HG02588 (cell line): ENCODE data around the gene CRAT.
A peak's percentile ranks its signal among the peaks of the same experiment; 100 is the strongest.

Source experiments
- ATAC-seq: cut with Tn5 transposase; IDR thresholded peaks from one replicate; pipeline ENCODE4 v1.9.1; 2021; ENCODE audit warnings: mild to moderate bottlenecking, moderate library complexity; ENCODE audit not compliant: unreplicated experiment

Gene CRAT

DNA sequence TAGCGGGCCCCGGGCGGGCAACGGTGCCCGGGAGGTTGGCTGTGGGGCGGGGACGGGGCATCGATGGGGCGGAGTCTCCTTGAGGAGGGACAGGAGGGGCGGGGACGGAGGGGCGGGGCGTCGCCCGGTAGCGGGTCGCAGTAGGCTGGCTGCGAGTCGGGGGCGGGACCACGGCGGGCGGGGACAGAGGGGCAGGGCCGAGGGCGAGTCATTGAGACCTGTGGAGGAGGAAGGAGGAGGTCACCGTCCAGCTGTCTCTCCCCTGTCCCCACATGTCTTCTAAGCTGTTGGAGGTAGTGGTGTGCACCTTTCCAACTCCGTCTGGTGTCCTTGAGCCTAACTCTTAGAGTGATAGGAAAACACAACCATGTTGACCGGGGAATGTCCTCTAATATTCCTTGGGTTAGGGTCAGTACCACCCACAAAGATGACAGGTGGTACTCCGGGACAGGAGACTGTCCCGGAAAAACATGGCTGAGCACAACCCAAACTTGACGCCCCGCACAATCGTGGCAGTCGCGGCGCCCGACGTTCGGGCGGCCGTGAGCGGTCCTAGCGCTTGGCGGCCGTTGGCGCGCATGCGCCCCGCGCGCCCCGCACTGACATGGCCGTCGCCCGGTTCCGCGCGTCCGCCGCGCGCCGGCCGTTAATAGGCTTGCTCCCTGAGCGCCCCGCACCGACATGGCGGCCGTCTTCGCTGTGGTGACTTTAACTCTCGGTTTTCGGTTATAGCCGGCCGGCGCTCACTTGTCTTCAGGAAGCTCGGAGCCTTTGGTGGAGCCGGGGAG, at the start of gene CRAT, which contains the start of gene PTPA:
Gene CRAT (minus strand): TSS at position 54 of the 788 bp plus-strand sequence. CDS start 284 bp downstream, outside the sequence.
Gene PTPA (plus strand): TSS at position 676 of the 788 bp plus-strand sequence. CDS start 186 bp downstream, outside the sequence.
- ATAC-seq: peak; percentile 76

GRCh38 chr9:129156163-129156562, 45.6 kb upstream of the CRAT start:
- no peak for ATAC-seq

- no peak for ATAC-seq
Observed at GRCh38 chr9:129154866-129155477, 44.4 kb upstream of the CRAT start.

DNA sequence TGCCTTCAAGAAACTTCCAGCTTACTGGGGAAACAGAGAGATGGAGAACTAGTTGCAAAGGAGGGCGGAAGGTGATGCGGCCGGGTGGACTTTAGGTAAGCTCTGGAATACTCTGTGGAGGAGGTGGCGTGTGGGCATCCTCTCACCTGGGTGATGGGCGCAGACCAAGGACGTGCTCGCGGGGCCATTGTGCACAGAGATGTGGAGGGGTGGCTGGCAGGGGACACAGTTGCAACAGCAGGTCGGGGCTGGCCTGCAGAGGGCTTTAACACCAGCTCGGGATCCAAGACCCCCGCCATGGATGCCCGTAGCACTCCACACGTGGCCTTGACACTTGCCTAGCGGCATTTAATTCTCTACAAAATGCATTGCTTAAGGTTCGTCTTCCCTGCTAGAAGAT, 40.9 kb upstream of the CRAT start:
- ATAC-seq: no peak

GRCh38 chr9:129150672-129151211, 40.1 kb upstream of the CRAT start:
- no peak for ATAC-seq

DNA sequence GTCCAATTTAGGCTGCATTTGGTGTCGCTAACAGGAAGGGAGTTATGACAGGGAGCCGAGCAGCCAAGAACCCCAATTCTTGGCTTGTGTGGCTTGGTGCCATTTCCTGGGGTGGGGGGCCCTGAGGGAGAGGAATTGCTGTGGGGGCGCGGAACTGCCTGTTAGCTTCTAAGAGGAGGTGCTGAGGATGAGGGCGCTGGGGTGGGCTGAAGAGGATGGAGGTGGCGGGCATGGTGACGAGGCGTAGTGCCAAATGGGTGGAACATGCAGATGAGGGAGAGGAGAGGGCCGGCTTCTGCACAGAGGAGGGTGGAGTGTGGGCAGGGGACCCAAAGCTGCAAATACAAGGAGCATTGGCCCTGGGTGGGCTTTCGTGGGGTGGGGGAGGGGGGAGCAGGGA, 39.5 kb upstream of the CRAT start:
- no peak for ATAC-seq

- no peak for ATAC-seq
Observed at GRCh38 chr9:129149442-129149841, 38.8 kb upstream of the CRAT start.

GRCh38 chr9:129148463-129149204, 38.0 kb upstream of the CRAT start:
- ATAC-seq: no peak

DNA sequence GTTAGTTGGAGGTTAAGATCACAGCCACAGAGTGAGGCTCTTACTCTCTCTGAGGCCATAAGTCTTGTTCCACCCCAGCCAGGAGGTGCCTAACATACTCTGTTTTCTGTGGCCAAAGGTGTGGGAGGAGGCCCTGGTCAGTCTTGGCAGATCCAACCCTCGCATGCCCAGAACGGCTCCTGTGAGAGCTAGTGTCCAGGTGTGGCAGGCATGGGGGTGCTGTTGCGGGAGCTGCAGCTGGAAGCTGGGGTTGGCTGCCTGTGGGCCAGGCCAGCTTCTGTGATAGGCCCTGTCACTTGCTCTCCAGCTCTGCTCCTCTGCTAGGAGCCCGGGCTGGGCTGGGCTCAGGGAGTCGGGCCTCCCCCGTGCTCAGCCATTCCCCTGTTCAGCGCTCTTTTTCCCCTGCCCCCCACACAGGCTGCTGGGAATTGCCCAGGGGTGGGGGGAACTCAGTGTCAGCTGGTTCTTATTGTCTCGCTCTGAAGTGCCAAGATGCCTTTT, 35.9 kb upstream of the CRAT start:
- no peak for ATAC-seq

- no peak for ATAC-seq
Observed at GRCh38 chr9:129145841-129146292, 35.3 kb upstream of the CRAT start.

DNA sequence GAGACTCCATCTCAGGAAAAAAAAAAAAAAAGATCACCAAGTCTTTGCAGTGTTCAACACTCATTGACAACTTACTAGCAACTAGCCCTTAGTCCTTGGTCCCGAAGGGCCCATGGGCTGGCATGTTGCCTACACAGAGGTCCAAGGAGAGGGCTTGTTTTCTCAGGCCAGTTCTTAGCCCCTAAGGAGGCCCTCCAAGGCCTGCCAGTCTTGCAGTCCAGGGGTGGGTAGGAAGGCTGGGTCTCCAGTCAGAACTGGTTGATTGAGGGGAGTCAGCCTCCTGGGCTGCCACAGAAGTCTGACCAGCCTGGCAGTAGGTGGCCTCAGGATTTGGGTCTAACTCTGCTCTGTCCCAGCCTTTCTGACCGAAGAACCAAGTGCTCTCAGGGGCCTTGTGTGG, 34.7 kb upstream of the CRAT start:
- no peak for ATAC-seq

GRCh38 chr9:129143031-129143927, 32.7 kb upstream of the CRAT start:
- no peak for ATAC-seq

GRCh38 chr9:129142138-129142935, 31.7 kb upstream of the CRAT start:
- ATAC-seq: no peak

GRCh38 chr9:129141066-129142041, 30.8 kb upstream of the CRAT start:
- ATAC-seq: no peak

- peak; percentile 17 for ATAC-seq
Observed at GRCh38 chr9:129140397-129141065, 29.9 kb upstream of the CRAT start.

GRCh38 chr9:129139993-129140396, 29.4 kb upstream of the CRAT start:
- peak; percentile 38 for ATAC-seq

DNA sequence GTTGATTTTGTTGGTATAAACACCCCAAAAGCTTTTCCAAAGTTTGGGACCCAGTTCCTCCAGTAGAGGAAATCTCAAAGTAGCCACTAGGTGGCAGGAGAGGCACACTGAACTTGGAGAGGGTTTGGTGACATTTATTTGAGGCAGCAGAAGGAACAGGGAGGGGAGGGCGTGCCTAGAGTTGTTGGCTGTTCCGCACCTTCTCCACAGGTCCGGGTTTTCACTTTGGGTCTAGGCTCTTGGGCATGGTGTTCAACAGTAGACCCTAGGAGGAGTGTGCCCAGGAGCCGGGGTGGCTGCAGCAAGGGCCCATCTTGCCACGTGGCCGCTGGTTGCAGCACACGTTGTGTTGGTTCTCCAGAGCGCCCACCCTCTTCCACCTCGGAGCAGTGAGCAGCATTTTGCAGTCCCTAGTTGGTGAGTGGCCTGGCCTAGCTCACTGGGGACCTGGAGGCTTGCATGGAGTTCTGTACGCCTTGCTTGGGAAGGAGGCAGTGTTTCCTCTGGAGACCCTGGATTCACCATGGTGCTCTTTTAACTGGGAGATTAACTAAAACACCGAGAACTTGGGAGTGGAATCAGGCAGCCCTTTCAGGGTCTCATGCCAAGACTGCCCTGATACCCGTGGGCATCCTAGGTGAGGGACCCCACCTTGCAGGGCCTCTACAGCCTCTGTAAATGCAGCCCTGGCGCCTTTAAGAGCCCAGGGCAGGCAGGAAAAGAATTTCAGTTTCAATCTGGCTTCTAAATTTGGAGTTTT, 28.8 kb upstream of the CRAT start:
- ATAC-seq: peak; percentile 36
